T-helper 2 cell treated with Interferon-gamma antibody and Interleukin-4, amounts not matched to agents 5 μg/mL and 100 μg/mL, for 36 hours (primary cell): ENCODE results near the gene AKT2.
"Not testable (repeated sequence)": the region's sequence is repeated elsewhere in the genome, so short reads cannot be mapped to it uniquely, and the experiment has no call there.

Source experiments
- DNase-seq: peaks from one replicate; pipeline ENCODE4 v3.0.0; 2021; ENCODE audit warnings: low spot score
- H3K27ac Mint-ChIP-seq: one replicate; pipeline ENCODE4 v1.8.0; 2021; ENCODE audit warnings: mild to moderate bottlenecking, mixed read lengths
- H3K27me3 Mint-ChIP-seq: one replicate; pipeline ENCODE4 v1.8.0; 2021; ENCODE audit warnings: low read depth, mixed read lengths
- H3K36me3 Mint-ChIP-seq: one replicate; pipeline ENCODE4 v1.8.0; 2021; ENCODE audit warnings: low read depth, mixed read lengths
- H3K4me1 Mint-ChIP-seq: one replicate; pipeline ENCODE4 v1.8.0; 2021; ENCODE audit warnings: low read depth, mixed read lengths
- H3K4me3 Mint-ChIP-seq: one replicate; pipeline ENCODE4 v1.8.0; 2022; ENCODE audit warnings: mild to moderate bottlenecking, moderate library complexity, mixed read lengths
- H3K9me3 Mint-ChIP-seq: one replicate; pipeline ENCODE4 v1.8.0; 2021; ENCODE audit warnings: mixed read lengths

AKT2 gene

DNA sequence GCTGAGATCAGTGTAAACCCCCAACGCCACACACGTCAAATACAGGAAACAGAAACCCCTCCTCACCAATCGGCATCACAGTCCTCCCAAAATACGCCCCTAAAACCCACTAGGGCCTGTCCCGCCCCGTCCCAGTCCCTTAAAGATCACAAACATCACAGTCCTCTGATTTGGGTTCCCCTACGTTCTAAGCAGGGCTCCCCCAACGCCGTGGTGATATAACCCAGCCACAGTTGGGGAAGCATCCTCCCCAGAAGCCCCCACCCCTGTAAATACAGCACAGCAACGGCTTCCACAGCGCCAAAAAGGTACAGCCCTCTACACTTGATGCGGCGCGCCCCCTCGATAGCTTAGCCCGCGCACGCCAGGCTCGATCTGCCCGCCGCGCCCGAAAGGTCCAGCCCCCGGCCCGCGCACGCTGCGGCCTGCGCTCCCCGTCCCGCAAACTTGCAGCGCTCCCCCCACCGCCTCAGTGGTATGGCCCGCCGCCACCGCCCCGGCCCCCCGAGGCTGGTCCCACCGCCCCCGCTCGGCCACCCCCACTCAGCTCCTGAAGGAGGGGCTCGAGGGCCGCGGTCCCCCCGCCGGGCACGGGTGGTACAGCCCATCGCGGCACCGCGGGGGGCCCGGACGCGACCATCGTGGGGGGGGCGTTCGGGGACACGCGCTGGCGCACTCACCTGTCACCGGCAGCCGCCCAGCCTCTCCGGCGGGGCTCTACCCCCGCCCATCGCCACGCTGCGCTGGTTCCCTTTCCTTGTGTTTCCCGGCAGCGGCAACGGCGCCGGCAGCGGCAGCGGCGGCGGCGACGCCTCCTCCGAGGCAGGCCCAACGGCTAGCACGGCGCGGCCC lies at the start of gene AKT2:
AKT2 (minus strand) TSS at position 845 of the 852 bp plus-strand sequence. CDS start 20,078 bp downstream, outside the sequence.
- peak; percentile 51 for DNase-seq
- peaks cover 34% of the 10 kb centered on the region for H3K4me1 Mint-ChIP-seq
- no peaks in the 10 kb centered on the region for H3K9me3 Mint-ChIP-seq
- H3K27me3 Mint-ChIP-seq, result no peaks in the 10 kb centered on the region
- peak within 1 kb of the TSS; percentile 99 for H3K27ac Mint-ChIP-seq
- peaks cover 3% of the 10 kb centered on the region for H3K36me3 Mint-ChIP-seq
- H3K4me3 Mint-ChIP-seq, result peak within 1 kb of the TSS; percentile 93

DNA sequence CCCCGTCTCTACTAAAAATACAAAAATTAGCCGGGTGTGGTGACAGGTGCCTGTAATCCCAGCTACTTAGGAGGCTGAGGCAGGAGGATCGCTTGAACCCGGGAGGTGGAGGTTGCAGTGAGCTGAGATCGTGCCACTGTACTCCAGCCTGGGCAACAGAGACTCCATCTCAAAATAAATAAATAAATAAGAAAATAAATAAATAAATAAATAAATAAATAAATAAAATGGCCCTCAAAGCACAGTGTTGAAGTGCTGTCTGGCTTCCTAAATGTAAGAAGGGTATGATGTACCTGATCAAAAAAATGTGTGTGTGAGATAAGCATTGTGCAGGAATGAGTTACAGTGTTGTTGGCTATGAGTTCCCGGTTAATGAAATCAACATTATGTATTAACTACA lies 47.9 kb upstream of the AKT2 start:
- H3K27me3 Mint-ChIP-seq, H3K4me3 Mint-ChIP-seq, DNase-seq, H3K27ac Mint-ChIP-seq, H3K9me3 Mint-ChIP-seq, H3K4me1 Mint-ChIP-seq: not testable (repeated sequence)
- peaks cover 31% of the 10 kb centered on the region for H3K36me3 Mint-ChIP-seq

DNA sequence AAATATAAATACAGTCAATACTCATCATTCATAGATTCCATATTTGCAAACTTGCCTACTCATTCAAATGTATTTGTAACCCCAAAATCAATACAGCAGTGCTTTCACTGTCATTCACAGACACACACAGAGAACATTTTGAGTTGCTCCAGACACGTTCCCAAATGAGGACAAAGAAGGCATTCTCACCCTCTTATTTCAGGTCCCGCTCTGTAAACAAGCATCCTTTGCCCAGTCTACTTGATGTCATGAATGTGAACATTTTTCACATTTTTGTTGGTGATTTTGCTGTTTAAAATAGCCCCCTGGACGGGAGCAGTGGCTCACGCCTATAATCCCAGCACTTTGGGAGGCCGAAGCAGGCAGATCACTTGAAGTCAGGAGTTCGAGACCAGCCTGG lies 47.5 kb upstream of the AKT2 start:
- DNase-seq, result no peak
- Mint-ChIP-seq H3K9me3 (no peaks in the 10 kb centered on the region), H3K27ac (no peak overlapping the region), H3K4me1 (no peaks in the 10 kb centered on the region), H3K4me3 (no peak overlapping the region), H3K36me3 (peaks cover 31% of the 10 kb centered on the region), H3K27me3 (no peaks in the 10 kb centered on the region)

DNA sequence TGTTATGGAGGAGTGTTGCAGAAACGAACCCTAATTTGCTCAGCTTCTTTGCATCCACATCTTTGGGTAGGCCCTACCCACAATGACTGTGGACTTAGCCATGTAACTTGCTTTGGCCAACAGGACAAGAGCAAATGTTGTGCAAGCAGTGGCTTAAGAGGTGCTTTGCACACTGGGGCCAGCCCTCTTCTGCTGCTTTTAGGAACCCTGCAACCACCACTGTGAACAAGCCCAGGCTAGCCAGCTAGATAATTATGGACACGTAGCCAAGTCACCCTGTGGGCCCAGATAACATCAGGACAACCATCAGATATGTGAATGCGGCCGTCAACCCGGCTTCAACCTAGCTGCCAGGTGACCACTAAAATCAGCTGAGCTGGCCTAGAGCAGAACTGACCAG lies 45.9 kb upstream of the AKT2 start:
- Mint-ChIP-seq H3K27ac (no peak overlapping the region), H3K27me3 (no peaks in the 10 kb centered on the region), H3K9me3 (no peaks in the 10 kb centered on the region), H3K36me3 (peaks cover 31% of the 10 kb centered on the region), H3K4me3 (no peak overlapping the region), H3K4me1 (no peaks in the 10 kb centered on the region)
- DNase-seq, result no peak

DNA sequence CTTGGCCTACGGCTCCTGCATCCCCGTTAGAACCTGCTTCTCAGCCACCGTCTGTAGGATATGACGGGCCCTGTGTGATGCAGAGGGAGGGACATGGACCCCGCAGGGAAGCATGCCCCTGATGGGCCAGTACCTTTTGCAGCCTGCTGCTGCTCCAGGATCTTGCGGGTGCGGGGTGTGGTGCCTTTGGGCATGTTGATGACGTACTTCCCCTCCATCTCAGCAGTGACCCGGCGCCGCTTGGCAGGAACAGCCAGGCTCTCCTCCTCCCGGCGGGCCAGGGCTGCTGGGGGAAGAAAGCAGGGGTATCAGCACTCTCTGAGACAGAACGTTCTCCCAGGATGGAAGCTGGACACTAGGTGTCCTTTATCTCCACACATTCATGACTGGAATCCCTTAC lies 41.1 kb upstream of the AKT2 start:
- Mint-ChIP-seq H3K4me3 (no peak overlapping the region), H3K27ac (no peak overlapping the region), H3K9me3 (no peaks in the 10 kb centered on the region), H3K36me3 (peaks cover 41% of the 10 kb centered on the region), H3K27me3 (no peaks in the 10 kb centered on the region), H3K4me1 (no peaks in the 10 kb centered on the region)
- no peak for DNase-seq

DNA sequence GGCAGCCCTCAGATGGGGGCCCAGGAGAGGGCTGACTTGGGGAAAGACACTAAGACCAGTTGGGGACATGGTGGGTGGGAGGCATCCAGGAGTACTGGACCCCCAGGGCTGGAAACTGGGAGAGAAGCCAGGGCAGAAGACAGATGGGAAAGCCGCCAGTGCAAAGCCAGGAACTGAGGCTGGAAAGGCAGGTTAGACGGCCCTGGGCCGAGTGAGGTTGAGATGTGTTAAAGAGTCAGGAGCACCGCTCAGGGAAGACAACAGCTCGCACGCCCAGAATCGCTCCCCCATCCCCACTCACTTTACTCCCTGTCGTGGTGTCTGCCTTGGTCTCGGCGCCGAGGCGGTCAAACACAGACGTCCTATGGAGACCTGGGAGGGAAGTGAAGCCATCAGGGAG lies 38.6 kb upstream of the AKT2 start:
- peaks cover 39% of the 10 kb centered on the region for H3K36me3 Mint-ChIP-seq
- no peak overlapping the region for H3K4me3 Mint-ChIP-seq
- no peak overlapping the region for H3K27ac Mint-ChIP-seq

DNA sequence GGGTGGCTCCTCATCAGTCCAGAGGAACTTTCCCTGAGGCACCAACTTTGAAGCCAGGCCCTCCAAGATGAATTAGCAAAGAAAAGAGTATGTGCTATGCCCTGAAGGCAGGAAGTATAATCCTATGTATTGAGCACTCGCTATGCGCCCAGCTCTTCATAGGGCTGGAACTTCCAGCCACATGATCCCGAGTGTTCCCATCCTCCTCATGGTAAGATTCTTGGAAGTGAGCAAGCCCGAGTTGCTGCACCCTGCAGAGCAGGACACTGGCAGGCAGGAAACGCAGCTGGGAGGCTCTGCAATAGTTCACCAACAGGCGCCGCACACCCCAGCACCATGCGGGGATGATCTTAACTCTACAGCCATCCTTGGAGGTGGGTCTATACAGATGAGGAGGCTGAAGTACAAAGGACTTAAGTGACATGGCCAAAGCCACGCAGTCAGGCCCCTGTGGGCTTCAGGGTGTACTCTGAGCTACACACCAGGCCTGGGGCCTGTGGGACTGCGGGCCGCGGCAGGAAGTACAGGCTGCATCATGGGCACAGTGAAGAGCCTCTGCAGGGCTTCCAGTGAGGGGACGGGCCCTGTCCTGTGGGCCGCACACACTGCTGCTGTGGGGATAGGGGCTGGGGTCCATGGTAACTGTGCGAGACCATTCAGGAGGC lies 37.9 kb upstream of the AKT2 start:
- Mint-ChIP-seq H3K4me3 (no peak overlapping the region), H3K36me3 (peaks cover 42% of the 10 kb centered on the region), H3K4me1 (no peaks in the 10 kb centered on the region), H3K27ac (no peak overlapping the region), H3K27me3 (no peaks in the 10 kb centered on the region), H3K9me3 (no peaks in the 10 kb centered on the region)
- DNase-seq, result no peak

More for the DNA sequence above, 38.6 kb upstream of the AKT2 start:
- Mint-ChIP-seq H3K4me1 (no peaks in the 10 kb centered on the region), H3K9me3 (no peaks in the 10 kb centered on the region), H3K27me3 (no peaks in the 10 kb centered on the region)
- DNase-seq, result no peak

DNA sequence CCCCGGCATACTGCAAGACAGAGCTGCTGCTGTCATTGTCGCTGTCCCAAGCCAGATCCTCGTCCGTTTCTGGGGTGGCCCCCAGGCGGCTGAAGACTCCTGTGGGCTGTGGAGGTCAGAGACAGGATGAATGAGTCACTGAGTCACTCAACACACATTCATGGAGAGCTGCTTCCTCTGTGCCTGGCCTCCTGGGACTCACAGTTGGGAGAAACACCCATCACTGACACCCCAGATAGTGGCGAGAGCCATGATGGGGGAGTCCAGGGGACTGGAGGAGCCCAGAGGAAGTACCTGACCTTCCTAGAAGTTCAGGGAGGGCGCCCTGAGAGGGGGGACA lies 37.1 kb upstream of the AKT2 start:
- DNase-seq, result no peak
- Mint-ChIP-seq H3K27ac (no peak overlapping the region), H3K9me3 (no peaks in the 10 kb centered on the region), H3K4me1 (no peaks in the 10 kb centered on the region), H3K36me3 (peaks cover 37% of the 10 kb centered on the region), H3K4me3 (no peak overlapping the region), H3K27me3 (no peaks in the 10 kb centered on the region)

DNA sequence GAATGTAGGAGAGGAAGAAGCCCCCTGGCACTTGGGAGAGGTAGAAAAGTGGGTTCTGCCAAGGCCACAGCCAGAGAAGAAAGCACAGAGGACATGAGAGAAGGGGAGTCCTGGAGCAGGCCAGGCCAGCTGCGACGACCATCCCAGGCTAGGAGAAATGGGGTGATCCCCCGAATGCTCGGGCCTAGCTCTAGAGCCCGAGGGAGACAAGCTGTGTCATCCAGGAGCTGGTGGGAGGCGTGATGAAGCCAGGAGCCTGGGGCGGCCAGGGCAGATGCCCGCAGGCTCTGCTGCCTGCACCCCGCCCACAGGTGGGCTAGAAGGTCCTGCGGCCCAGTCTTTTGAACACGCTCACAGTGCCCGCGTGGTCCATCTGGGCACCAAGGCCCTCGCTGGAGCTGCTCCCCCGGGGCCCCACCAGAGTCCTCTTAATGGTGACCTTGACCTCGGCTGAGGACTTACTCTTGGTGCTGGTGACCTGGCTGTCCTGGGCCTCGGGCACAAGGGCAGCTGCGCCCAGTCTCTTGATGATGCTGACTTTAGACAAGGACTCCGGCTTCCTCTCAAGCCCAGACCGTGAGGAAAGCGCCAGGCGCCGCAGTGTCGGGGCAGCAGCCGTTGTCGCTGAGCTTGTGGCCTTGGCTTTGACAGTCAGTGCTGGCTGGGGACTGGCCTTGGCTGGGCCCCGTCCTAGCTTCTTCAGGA lies 36.6 kb upstream of the AKT2 start:
- no peaks in the 10 kb centered on the region for H3K27me3 Mint-ChIP-seq
- peaks cover 36% of the 10 kb centered on the region for H3K36me3 Mint-ChIP-seq
- DNase-seq, result no peak
- no peak overlapping the region for H3K4me3 Mint-ChIP-seq
- no peaks in the 10 kb centered on the region for H3K4me1 Mint-ChIP-seq
- no peak overlapping the region for H3K27ac Mint-ChIP-seq
- no peaks in the 10 kb centered on the region for H3K9me3 Mint-ChIP-seq

DNA sequence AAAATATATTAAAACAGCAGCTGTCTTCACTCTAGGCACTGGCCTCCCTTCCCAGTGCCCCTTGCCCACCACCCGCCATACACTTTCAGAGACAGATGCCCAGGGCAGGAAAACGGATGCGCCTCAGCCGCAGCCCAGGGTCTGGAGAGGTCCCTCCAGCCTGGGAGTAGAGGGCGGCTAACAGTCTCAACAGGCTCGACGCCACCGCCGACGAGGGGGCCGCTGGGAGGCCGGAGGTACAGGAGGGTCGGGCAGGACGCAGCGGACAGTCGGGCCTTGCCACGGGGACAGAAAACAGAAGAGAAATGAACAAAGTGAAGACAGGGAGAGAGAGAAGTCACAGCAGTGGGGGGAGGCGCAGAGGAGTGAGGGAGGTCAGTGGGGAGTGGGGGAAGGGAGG lies 35.9 kb upstream of the AKT2 start:
- no peak for DNase-seq
- Mint-ChIP-seq H3K27ac (no peak overlapping the region), H3K36me3 (peaks cover 36% of the 10 kb centered on the region), H3K4me3 (no peak overlapping the region), H3K27me3 (no peaks in the 10 kb centered on the region), H3K9me3 (no peaks in the 10 kb centered on the region), H3K4me1 (no peaks in the 10 kb centered on the region)

DNA sequence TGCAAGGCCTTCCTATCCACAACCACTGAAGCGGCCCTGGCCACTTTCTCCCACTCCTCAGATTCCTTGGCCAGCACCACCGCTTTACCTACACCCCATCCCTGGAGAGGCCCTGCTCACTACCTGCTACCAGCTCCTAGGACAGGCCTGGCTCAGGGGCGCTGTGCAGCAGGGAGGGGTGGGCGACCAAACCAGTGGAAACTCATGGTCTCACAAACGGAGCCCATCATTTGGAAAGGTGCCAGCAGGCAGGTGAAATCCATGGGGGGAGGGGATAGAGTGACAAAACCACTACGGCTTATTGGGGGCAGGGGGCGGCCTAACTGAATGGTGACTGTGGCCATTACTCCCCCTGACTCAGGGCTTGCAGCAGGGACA lies 35.4 kb upstream of the AKT2 start:
- Mint-ChIP-seq H3K27me3 (no peaks in the 10 kb centered on the region), H3K36me3 (peaks cover 31% of the 10 kb centered on the region), H3K27ac (no peak overlapping the region), H3K4me1 (no peaks in the 10 kb centered on the region), H3K4me3 (no peak overlapping the region), H3K9me3 (no peaks in the 10 kb centered on the region)
- no peak for DNase-seq

DNA sequence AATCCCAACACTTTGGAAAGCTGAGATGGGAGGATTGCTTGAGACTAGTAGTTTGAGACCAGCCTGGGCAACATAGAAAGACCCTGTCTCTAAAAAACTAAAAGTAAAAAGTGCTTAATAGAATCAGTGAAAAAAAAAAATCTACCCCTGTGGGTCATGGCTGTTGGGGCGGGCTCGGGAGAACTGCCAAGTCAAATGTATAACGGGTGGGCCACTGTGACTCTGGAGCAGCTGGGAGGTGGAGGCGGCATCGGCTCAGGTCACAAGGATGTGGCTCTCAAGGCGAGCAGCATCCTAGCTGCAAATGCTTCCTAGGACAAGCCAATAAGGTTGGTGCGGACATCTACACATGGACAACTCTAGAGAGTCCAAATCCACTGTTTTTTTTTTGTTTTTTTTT lies 32.2 kb upstream of the AKT2 start:
- H3K9me3 Mint-ChIP-seq, result no peaks in the 10 kb centered on the region
- peaks cover 12% of the 10 kb centered on the region for H3K36me3 Mint-ChIP-seq
- H3K27me3 Mint-ChIP-seq, result no peaks in the 10 kb centered on the region
- no peaks in the 10 kb centered on the region for H3K4me1 Mint-ChIP-seq
- H3K4me3 Mint-ChIP-seq, result no peak overlapping the region
- DNase-seq, result no peak
- H3K27ac Mint-ChIP-seq, result no peak overlapping the region

DNA sequence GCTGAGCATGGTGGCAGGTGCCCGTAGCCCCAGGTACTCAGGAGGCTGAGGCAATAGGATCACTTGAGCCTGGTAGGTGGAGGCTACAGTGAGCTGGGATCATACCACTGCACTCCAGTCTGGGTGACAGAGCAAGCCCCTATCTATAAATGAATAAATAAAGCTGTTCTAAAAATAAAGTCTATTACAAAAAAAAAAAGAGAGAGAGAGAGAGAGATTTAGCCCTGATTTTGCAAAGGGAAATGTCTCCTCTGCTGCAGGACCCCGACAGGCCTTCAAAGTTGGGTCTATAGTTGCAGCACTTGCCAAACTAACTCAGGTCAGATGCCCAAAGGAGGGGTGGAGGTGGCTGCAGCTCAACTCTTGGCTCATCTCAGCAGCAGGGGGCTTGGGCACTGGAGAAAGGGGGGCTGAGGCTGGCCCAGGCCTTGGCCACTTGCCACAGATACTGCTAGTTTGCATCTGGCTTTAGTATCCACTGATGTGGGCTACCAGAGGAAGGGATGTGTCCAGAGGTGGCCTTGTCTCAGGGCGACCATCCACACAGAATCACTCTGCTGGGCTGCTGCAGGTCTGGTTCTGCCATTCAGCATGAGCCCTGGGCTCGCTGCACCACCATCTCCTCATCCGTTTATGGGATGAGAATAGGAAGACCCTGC lies 30.8 kb upstream of the AKT2 start:
- DNase-seq, result no peak
- no peak overlapping the region for H3K27ac Mint-ChIP-seq
- no peaks in the 10 kb centered on the region for H3K27me3 Mint-ChIP-seq
- no peaks in the 10 kb centered on the region for H3K4me1 Mint-ChIP-seq
- no peak overlapping the region for H3K4me3 Mint-ChIP-seq
- no peaks in the 10 kb centered on the region for H3K9me3 Mint-ChIP-seq
- peaks cover 7% of the 10 kb centered on the region for H3K36me3 Mint-ChIP-seq

DNA sequence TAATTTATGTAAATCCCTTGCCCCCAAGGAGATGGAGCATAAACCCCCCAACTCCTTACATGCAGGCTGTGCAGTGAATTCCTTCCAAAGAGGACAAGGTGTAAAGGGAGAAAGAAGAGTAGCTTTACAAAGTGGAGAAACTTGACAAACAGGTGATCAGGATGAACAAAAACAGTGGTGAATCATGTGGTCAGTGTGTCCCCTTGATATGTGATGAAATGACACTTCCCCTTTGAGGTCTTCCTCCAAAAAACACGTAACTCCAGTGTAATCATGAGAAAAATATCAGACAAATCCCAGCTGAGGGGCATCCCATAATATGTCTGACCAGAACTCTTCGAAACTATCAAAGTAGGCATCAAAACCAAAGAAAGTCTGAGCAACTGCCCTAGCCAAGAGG lies 29.5 kb upstream of the AKT2 start:
- no peak overlapping the region for H3K27ac Mint-ChIP-seq
- H3K4me1 Mint-ChIP-seq, result no peaks in the 10 kb centered on the region
- no peaks in the 10 kb centered on the region for H3K27me3 Mint-ChIP-seq
- no peaks in the 10 kb centered on the region for H3K9me3 Mint-ChIP-seq
- no peak for DNase-seq
- peaks cover 5% of the 10 kb centered on the region for H3K36me3 Mint-ChIP-seq
- H3K4me3 Mint-ChIP-seq, result no peak overlapping the region
